Kidney (tissue), 14 donors: ENCODE measurements around the gene APBB2. TPM values are rescaled to one million over a fixed set of nuclear protein-coding genes. Genes with fewer than 3 reads are reported as not detected.

ENCODE experiments used
- DNase-seq, 5 donors: peaks; one replicate each; pipeline ENCODE4 v3.0.0-alpha.2; 2013 to 2020
- FAIRE-seq: peaks from 2 replicates; lab custom pipeline; 2012; peaks lifted over from hg19 to GRCh38; lab: Jason Lieb, UNC
- H3K27ac ChIP-seq, 2 donors: one replicate each; pipeline ENCODE4 v1.7.0; 2013; ENCODE audit warnings: low read depth in 2 of 2, low read length in 2 of 2, inconsistent platforms in 1 of 2
- H3K27me3 ChIP-seq: one replicate; pipeline ENCODE4 v1.7.1; 2013; ENCODE audit warnings: low read length, inconsistent platforms; ENCODE audit not compliant: control insufficient read depth, insufficient read depth
- H3K36me3 ChIP-seq, 3 donors: one replicate each; pipeline versions ENCODE4 v1.7.0 to v1.7.1; 2013; ENCODE audit warnings: low read length in 3 of 3, control low read depth in 1 of 3, inconsistent platforms in 1 of 3; ENCODE audit not compliant: insufficient read depth in 3 of 3, control insufficient read depth in 2 of 3
- H3K4me1 ChIP-seq, 3 donors: one replicate each; pipeline versions ENCODE4 v1.7.0 to v1.7.1; 2013; ENCODE audit warnings: low read length in 3 of 3, inconsistent platforms in 1 of 3, low read depth in 1 of 3; ENCODE audit not compliant: control insufficient read depth in 2 of 3, insufficient read depth in 2 of 3
- H3K4me3 ChIP-seq, 3 donors: one replicate each; pipeline versions ENCODE4 v1.7.0 to v1.8.1; 2013; ENCODE audit warnings: low read length in 3 of 3, control low read depth in 1 of 3, inconsistent platforms in 1 of 3
- H3K9ac ChIP-seq, 3 donors: one replicate each; pipeline versions ENCODE4 v1.7.0 to v1.7.1; 2013; ENCODE audit warnings: low read length in 3 of 3, control low read depth in 1 of 3, inconsistent platforms in 1 of 3
- H3K9me3 ChIP-seq, 3 donors: one replicate each; pipeline versions ENCODE4 v1.7.0 to v1.7.1; 2013; ENCODE audit warnings: low read length in 3 of 3, control low read depth in 1 of 3, inconsistent platforms in 1 of 3; ENCODE audit not compliant: control insufficient read depth in 2 of 3, insufficient read depth in 1 of 3
- intact Hi-C: fragments of 100-400 bp; cut with DNase I; formaldehyde crosslinking; loops from one replicate; pipeline ENCODE4 v1.11.1; 2022
- polyA plus RNA-seq: library from polyadenylated mRNA; stranded (reverse); fragments of 350-450 nt; fragmentation: Illumina TruSeq; extraction: RNeasy Lipid Tissue Mini Kit (QIAGEN cat#74804); gene quantifications from one replicate; pipeline ENCODE4 v1.2.3, GENCODE V29; 2014; ENCODE audit warnings: low read depth, low replicate concordance; ENCODE audit not compliant: insufficient read depth
- total RNA-seq: library from RNA; stranded (reverse); fragmentation: NEBNext Ultra II Directional; extraction: Animal tissue kit (Norgen Biotek cat#: 25700); gene quantifications from one replicate; pipeline ENCODE4 v1.2.1, GENCODE V29; 2021
- TF ChIP-seq, protein P1 (sequence below): IDR thresholded peaks from 3 replicates; pipeline ENCODE4 v1.5.1; 2012; ENCODE audit warnings: mild to moderate bottlenecking, moderate library complexity, borderline replicate concordance; ENCODE audit not compliant: insufficient read depth; ENCODE audit errors: extremely low read depth
- donor health status: control.
- donor health status: control.
- donor health status: control.
- donor health status: control.
- donor health status: control.
- donor health status: DM: yes; HTN: yes; CAD: no.
- donor health status: Normal renal cell carcinoma (clear cell type).

The APBB2 gene
- total and polyA plus RNA-seq, 2 donors from 2014 or later: 13.4 to 65.6 TPM

DNA sequence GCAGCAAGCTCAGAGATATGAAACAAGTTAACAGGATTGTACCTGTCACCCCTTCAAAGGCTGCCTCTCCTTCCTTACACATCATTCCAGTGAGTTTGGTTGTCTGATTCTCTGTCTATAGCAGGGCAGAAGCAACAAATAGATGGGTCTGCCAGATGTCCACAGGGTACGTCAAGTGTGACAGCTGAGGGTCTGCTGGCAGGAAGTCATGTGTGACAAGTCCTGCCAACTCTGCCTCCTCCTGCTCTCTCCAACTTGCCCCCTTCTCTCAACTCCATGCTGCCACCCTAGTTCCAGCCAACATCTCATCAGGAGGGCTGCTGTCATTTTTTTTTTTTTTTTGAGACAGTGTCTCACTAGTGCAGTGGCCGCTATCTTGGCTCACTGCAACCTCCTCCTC lies 355.4 kb downstream of the APBB2 start:
- no peak overlapping the region for H3K27ac ChIP-seq
- no peak for DNase-seq
- FAIRE-seq: no peak
- no peaks in the 10 kb centered on the region for H3K27me3 ChIP-seq
- TF ChIP-seq, protein P1, sequence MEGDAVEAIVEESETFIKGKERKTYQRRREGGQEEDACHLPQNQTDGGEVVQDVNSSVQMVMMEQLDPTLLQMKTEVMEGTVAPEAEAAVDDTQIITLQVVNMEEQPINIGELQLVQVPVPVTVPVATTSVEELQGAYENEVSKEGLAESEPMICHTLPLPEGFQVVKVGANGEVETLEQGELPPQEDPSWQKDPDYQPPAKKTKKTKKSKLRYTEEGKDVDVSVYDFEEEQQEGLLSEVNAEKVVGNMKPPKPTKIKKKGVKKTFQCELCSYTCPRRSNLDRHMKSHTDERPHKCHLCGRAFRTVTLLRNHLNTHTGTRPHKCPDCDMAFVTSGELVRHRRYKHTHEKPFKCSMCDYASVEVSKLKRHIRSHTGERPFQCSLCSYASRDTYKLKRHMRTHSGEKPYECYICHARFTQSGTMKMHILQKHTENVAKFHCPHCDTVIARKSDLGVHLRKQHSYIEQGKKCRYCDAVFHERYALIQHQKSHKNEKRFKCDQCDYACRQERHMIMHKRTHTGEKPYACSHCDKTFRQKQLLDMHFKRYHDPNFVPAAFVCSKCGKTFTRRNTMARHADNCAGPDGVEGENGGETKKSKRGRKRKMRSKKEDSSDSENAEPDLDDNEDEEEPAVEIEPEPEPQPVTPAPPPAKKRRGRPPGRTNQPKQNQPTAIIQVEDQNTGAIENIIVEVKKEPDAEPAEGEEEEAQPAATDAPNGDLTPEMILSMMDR: no peak
- intact Hi-C loops: no loop called here
- no peak overlapping the region for H3K4me3 ChIP-seq
- H3K9ac ChIP-seq: no peak overlapping the region
- peaks cover 0 to 5% (median 0%) of the 10 kb centered on the region in 3 donors for H3K4me1 ChIP-seq
- H3K36me3 ChIP-seq: no peaks in the 10 kb centered on the region
- no peaks in the 10 kb centered on the region for H3K9me3 ChIP-seq

DNA sequence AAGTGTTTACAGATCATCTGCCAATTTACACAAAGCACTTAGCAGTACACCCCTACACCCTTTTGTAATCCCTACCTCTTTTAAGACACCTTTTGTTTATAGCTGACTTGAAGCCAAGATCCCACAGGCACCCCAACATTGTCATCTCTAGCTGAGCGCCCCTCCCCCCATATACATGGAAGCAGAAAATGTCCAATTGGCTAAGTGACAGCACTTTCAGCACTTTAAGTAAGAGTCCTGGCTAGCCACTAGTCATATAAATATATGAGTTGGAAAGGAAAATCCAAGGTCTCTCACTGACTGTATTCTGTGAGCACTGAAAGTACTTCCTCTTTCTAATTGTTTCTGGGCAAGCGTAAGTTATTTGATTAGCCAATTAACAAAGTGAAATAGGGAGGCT lies 356.4 kb downstream of the APBB2 start:
- intact Hi-C loops: no loop called here
- no peaks in the 10 kb centered on the region for H3K27me3 ChIP-seq
- FAIRE-seq (no peak), DNase-seq (no peak)
- no peaks in the 10 kb centered on the region for H3K36me3 ChIP-seq
- peaks cover 0 to 5% (median 0%) of the 10 kb centered on the region in 3 donors for H3K4me1 ChIP-seq
- no peak overlapping the region for H3K4me3 ChIP-seq
- TF ChIP-seq, protein P1: no peak
- H3K9me3 ChIP-seq: no peaks in the 10 kb centered on the region
- H3K9ac ChIP-seq: no peak overlapping the region
- no peak overlapping the region for H3K27ac ChIP-seq

DNA sequence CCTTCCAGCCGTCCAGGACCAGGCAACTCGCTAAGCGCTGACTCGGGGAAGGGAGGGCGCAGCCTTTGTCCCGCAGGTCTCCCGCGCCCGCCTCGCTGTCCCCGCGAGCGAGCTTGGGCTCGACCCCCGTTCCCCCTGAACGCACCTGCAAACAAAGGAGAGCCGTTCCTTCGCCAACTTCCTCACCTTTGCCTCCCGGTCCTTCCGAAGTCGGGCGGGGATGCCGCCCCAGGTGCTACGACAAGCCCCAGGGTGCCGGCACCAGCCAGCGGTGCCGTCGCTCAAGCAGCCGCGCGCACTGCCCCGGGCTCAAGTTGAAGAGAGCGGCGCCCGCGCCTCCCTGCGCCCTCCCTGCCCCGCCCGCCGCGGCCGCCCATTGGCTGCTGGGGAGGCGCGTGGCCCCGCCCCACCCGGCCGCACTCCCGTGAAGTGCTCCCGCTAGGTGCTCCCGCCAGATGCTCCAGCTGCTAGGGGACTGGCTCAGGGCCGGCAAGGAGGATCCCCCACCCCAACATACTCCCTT lies 357.4 kb downstream of the APBB2 start:
- no peaks in the 10 kb centered on the region for H3K36me3 ChIP-seq
- TF ChIP-seq, protein P1: no peak
- intact Hi-C loops: no loop called here
- no peak for FAIRE-seq
- H3K27ac ChIP-seq: no peak overlapping the region
- no peak overlapping the region for H3K9ac ChIP-seq
- H3K4me3 ChIP-seq: peak overlapping the region; percentile 51 to 57 (median 56)
- no peaks in the 10 kb centered on the region for H3K9me3 ChIP-seq
- H3K4me1 ChIP-seq: peaks cover 0 to 5% (median 0%) of the 10 kb centered on the region in 3 donors
- peak; percentile 84 to 92 (median 88) for DNase-seq
- no peaks in the 10 kb centered on the region for H3K27me3 ChIP-seq
